H1 (cell line): ENCODE measurements around the gene MYO18A. TPM values are rescaled to one million over a fixed set of nuclear protein-coding genes. Genes with fewer than 3 reads are reported as not detected.

ENCODE experiments used
- CBX5 ChIP-seq: fragments of 300-800, 300-1000 bp; sonication (generic); IDR thresholded peaks from 2 replicates; pipeline ENCODE4 v1.7.1; 2016; ENCODE audit warnings: antibody characterized with exemption, low read length, low read depth
- CBX8 ChIP-seq: fragments of 300-800, 300-1000 bp; sonication (generic); IDR thresholded peaks from 2 replicates; pipeline ENCODE4 v1.7.1; 2016; ENCODE audit warnings: low read depth, low read length, borderline replicate concordance
- CTCF ChIP-seq, 3 experiments: IDR thresholded peaks; 1 replicate in 2 of 3; 2 replicates in 1 of 3; pipeline versions ENCODE4 v1.5.1 to v1.6.1; 2011; ENCODE audit warnings: low read length in 3 of 3, mild to moderate bottlenecking in 3 of 3, inconsistent platforms in 2 of 3, low read depth in 1 of 3, moderate library complexity in 1 of 3; ENCODE audit not compliant: insufficient read depth in 1 of 3; ENCODE audit errors: control extremely low read depth in 1 of 3
- SP1 ChIP-seq: IDR thresholded peaks from 2 replicates; pipeline ENCODE4 v1.6.1; 2011; ENCODE audit warnings: low read depth, low read length
- USF2 ChIP-seq: IDR thresholded peaks from 2 replicates; pipeline ENCODE4 v1.6.1; 2011; ENCODE audit warnings: low read length, improper control_type of control experiment
- ZNF274 ChIP-seq: IDR thresholded peaks from 2 replicates; pipeline ENCODE4 v1.7.0; 2012; ENCODE audit warnings: low read length, borderline replicate concordance; ENCODE audit errors: extremely low read depth
- polyA plus RNA-seq, 7 experiments: library from polyadenylated mRNA; depleted of rRNA in 3 of 7; stranded (reverse) in 5 of 7; unstranded in 2 of 7; fragments of >200 nt in 5 of 7; fragments of 200-250 nt in 2 of 7; gene quantifications; 1 replicate in 5 of 7; 2 replicates in 1 of 7; 4 replicates in 1 of 7; pipeline versions ENCODE4 v1.2.1 to v1.2.3, GENCODE V29; 2011 to 2013; ENCODE audit warnings: missing spikeins in 2 of 7, mixed read lengths in 2 of 7
- total RNA-seq: library from RNA; stranded (reverse); fragmentation: NEBNext Ultra II Directional; extraction: Animal tissue kit (Norgen Biotek cat#: 25700); gene quantifications from 2 replicates; pipeline ENCODE4 v1.2.1, GENCODE V29; 2021

MYO18A gene
- total and polyA plus RNA-seq, 2 of the 8 experiments (the other 6 are each of a cell fraction or from before 2014, with no cell fraction given) = 7.6 to 43.8 TPM

GRCh38 chr17:29158488-29159275 lies 21.5 kb downstream of the MYO18A start (continued):
- TF ChIP-seq CTCF (IDR thresholded peaks at IDR 0.05; ENCODE audit: control extremely low read depth in 1 of 3, insufficient read depth in 1 of 3, low read depth in 1 of 3, low read length in 3 of 3) (no peak), SP1 (no peak), CBX5 (no peak), ZNF274 (no peak), CBX8 (no peak), USF2 (no peak)
